Urinary bladder (tissue), 4 donors: ENCODE results near the gene PLPP6. TPM values are rescaled to one million over a fixed set of nuclear protein-coding genes. Genes with fewer than 3 reads are reported as not detected.

Experiments used
- DNase-seq: peaks from one replicate; pipeline ENCODE4 v3.0.0-alpha.2; 2015; ENCODE audit errors: extremely low spot score
- H3K27ac ChIP-seq: one replicate; pipeline ENCODE4 v1.5.1; 2013; ENCODE audit warnings: low read depth, mild to moderate bottlenecking, moderate library complexity
- H3K36me3 ChIP-seq: one replicate; pipeline ENCODE4 v1.6.1; 2013; ENCODE audit warnings: mild to moderate bottlenecking, moderate library complexity; ENCODE audit not compliant: insufficient read depth
- H3K4me1 ChIP-seq: one replicate; pipeline ENCODE4 v1.6.1; 2013; ENCODE audit warnings: mild to moderate bottlenecking, moderate library complexity; ENCODE audit not compliant: insufficient read depth
- H3K4me3 ChIP-seq: one replicate; pipeline ENCODE4 v1.5.1; 2013; ENCODE audit warnings: low read depth, low read length
- WGBS: extraction: QIAGEN DNeasy Blood & Tissue Kit; methylation state at CpG from one replicate; pipeline ENCODE4 v1.1.7; 2013; 5-methylcytosine and 5-hydroxymethylcytosine counted together
- polyA plus RNA-seq: library from polyadenylated mRNA; stranded (reverse); fragments of 200-250 nt; gene quantifications from one replicate; pipeline ENCODE4 v1.2.3, GENCODE V29; 2013
- total RNA-seq: library from RNA; depleted of rRNA; stranded (reverse); fragments of >200 nt; gene quantifications from one replicate; pipeline ENCODE4 v1.2.3, GENCODE V29; 2014
- donor health status: healthy with polysubstance abuse.
- donor health status: healthy.

PLPP6 gene
- total RNA-seq (9.3 TPM), polyA plus RNA-seq (9.5 TPM)

DNA sequence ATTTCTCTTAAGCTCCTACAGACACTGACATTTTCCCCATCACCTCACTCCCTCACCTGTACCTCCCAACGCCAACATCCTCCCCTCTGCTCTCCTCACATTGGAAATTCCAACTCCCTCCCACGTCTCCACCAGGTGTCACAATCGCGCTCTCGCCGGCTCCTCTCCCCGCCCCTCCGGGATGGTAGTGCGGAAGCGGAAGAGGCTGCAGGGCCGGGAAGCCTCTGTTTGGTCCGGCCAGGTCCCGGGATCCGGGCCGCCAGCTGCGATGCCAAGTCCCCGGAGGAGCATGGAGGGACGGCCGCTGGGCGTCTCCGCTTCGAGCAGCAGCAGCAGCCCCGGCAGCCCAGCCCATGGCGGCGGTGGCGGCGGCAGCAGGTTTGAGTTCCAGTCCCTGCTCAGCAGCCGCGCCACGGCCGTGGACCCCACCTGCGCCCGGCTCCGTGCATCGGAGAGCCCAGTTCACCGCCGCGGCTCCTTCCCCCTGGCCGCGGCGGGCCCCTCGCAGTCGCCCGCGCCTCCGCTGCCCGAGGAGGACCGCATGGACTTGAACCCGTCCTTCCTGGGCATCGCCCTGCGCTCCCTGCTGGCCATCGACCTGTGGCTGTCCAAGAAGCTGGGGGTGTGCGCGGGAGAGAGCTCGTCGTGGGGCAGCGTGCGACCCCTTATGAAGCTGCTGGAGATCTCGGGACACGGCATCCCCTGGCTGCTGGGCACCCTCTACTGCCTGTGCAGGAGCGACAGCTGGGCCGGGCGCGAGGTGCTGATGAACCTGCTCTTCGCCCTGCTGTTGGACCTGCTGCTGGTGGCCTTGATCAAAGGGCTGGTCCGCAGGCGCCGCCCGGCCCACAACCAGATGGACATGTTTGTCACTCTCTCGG, at the start of gene PLPP6:
Gene PLPP6, plus strand, starts transcription at position 187 of the 881 bp plus-strand sequence. Its CDS starts 82 bp downstream, at position 269.
- Histone ChIP-seq H3K36me3 (no peaks in the 10 kb centered on the region), H3K27ac (peak within 1 kb of the TSS; percentile 95), H3K4me3 (peak within 1 kb of the TSS; percentile 69), H3K4me1 (no peaks in the 10 kb centered on the region)
- no peak for DNase-seq
- 2% methylated on average over 70 of the region's 70 CpGs for WGBS

DNA sequence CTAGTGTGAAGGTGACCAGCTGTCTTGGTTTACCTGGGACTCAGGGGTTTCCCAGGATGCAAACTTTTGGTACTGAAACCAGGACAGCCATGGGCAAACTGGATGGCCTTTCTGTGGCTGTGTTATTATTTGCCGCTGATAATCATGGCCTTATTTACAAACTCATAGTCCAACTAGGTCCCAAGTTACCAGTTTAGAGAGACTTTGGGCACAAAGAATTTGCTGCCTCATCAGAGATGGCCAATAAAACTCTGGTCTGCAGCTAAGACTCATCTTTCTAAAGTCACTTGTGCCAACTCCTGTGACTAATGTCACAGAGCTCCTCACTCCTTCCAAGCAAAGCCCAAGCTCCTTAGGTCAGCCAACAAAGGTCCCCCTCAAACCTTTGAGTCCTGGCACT, 47.5 kb upstream of the PLPP6 start:
- Histone ChIP-seq H3K36me3 (no peaks in the 10 kb centered on the region), H3K27ac (no peak overlapping the region), H3K4me1 (no peaks in the 10 kb centered on the region), H3K4me3 (no peak overlapping the region)
- no peak for DNase-seq
- WGBS: 94% methylated on average over 1 of the region's 1 CpG

DNA sequence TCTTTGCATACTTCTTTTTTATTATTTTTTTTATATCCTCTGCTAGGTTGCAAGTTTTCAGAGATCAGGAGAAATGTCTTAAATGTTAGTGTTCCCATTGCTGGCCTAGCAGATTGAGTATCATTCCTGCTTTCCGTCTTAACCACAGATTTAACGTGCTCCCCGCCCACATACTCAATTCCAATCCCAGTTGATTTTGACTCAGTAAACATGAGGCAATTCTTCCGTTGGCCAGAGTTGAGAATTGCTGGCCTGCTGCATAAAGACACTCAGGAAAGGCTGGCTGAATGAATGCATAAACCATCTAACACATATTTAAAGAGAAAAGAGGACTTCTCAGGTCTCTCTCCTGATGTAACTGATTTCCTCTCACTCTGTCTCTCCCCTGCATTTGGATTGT, 46.8 kb upstream of the PLPP6 start:
- no peak overlapping the region for H3K27ac ChIP-seq
- WGBS: 43% methylated on average over 4 of the region's 4 CpGs
- H3K36me3 ChIP-seq: no peaks in the 10 kb centered on the region
- DNase-seq: no peak
- no peak overlapping the region for H3K4me3 ChIP-seq
- no peaks in the 10 kb centered on the region for H3K4me1 ChIP-seq

DNA sequence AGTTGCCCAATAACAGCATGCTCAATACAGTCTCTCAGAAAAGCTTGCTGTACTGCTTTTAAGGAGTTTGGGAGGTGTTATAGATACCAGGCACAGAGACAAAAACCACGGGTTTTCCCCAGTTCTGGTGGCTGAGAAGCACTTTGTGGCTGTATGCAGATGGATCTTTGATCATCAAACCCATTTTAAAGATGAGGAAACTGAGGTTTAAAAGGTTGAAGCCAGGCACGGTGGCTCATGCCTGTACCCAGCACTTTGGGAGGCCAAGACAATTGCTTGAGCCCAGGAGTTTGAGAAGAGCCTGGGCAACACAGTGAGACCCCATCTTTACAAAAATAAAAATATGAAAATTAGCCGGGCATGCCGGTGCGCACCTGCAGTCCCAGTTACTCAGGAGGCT, 46.3 kb upstream of the PLPP6 start:
- DNase-seq: no peak
- no peaks in the 10 kb centered on the region for H3K36me3 ChIP-seq
- no peak overlapping the region for H3K27ac ChIP-seq
- H3K4me1 ChIP-seq: no peaks in the 10 kb centered on the region
- 94% methylated on average over 5 of the region's 5 CpGs for WGBS
- H3K4me3 ChIP-seq: no peak overlapping the region

DNA sequence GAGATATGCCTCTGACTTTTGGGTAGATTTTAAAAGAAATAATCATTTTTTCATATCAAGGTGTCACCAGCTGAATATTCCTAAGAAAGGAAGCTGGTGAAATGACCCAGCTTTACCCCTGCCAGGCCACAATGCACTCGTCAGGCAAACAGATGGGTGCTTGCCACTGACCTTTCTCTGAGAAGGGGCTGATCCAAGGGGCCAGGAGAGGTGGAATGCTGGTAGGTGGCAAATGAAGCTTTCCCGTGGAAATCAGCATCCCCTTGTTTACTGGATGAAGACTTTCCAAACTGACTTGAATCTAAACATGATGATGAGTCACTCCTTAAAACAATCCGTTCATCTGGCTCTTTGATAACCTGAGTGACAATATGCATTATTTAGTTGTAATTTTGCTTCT, 44.3 kb upstream of the PLPP6 start:
- DNase-seq: no peak
- H3K4me3 ChIP-seq: no peak overlapping the region
- 54% methylated on average over 3 of the region's 3 CpGs for WGBS
- no peaks in the 10 kb centered on the region for H3K36me3 ChIP-seq
- H3K27ac ChIP-seq: no peak overlapping the region
- H3K4me1 ChIP-seq: no peaks in the 10 kb centered on the region

DNA sequence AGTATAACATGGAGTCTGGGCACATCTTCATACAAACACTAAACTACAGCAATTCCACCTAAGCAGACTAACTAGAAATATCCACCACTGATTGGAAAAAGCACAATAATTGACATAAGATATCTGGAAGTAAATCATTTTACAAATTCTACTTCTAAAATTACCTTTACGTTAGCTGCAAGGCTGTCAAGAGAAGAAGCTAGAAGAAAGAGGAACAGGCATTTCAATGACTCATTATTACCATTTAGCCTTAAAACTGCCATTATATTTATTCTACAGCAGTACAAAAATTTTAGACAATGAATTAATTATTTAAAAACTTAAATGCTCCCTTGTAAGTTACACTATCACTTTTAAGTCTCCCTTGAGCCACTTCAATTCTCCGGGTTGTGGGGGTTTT, 43.4 kb upstream of the PLPP6 start:
- Histone ChIP-seq H3K4me3 (no peak overlapping the region), H3K36me3 (no peaks in the 10 kb centered on the region), H3K27ac (no peak overlapping the region), H3K4me1 (no peaks in the 10 kb centered on the region)
- WGBS: 91% methylated on average over 2 of the region's 2 CpGs
- DNase-seq: no peak

DNA sequence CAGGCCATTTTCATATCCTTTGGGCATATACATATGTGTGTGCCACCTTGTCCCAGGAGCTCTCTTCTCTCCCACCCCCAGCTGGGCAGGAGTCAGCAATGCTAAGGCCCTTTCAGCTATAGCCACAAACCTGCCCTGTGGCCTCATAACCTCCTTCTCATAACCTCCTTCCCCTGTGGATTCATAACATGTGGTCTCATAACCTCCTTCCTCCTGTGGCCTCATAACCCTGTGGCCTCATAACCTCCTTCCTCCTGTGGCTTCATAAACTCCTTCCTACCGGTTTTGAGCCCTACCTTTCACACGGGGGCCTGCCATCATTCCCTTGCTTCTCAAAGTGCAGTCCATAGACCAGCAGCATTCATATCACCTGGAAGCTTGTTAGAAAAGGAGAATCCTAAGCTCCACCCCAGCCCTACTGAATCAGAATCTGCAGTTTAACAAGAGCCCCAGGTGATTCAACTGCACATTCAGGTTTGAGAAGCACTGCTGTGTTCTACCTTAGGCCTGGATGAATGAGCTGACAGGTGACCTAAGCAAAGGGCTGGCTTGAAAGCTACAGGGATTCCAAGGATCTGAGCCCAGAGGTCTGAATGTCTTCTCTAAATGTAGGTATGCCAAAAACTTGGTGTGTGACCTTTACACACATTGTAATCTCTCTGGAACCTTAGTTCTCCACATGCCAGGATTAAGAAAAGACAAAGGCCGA, 41.9 kb upstream of the PLPP6 start:
- Histone ChIP-seq H3K36me3 (no peaks in the 10 kb centered on the region), H3K27ac (no peak overlapping the region), H3K4me3 (no peak overlapping the region), H3K4me1 (no peaks in the 10 kb centered on the region)
- WGBS: 79% methylated on average over 3 of the region's 3 CpGs
- no peak for DNase-seq

DNA sequence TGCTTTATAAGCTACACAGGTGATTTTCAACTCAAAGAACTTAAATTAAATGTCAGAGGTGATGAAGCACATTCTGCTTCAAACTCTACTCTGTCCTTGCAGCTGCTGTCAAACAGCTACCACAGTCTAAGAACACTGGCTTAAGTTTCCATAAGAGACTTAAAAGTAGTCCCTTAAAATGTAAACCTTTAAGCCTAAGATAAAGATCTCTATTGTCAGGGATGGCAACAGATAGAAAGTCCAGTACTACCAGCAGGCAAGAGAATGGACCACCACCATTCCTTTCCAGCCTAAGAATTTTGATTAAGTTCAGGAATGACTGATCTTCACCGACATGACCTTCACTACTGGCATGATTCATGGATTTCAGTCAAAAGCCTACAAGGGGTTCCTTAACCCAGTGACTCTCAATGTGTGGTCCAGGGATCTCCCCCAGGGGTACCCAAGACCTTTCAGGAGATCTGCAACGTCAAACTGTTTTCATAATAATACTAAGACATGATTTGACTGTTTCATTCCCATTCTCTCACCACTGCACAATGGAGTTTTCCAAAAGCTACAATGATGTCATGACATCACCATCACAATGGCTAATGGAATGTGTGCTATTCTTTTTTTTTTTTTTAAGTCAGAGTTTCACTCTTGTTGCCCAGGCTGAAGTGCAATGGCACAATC, 41.1 kb upstream of the PLPP6 start:
- Histone ChIP-seq H3K4me3 (no peak overlapping the region), H3K4me1 (no peaks in the 10 kb centered on the region), H3K36me3 (no peaks in the 10 kb centered on the region), H3K27ac (no peak overlapping the region)
- WGBS: 61% methylated on average over 2 of the region's 2 CpGs
- no peak for DNase-seq

DNA sequence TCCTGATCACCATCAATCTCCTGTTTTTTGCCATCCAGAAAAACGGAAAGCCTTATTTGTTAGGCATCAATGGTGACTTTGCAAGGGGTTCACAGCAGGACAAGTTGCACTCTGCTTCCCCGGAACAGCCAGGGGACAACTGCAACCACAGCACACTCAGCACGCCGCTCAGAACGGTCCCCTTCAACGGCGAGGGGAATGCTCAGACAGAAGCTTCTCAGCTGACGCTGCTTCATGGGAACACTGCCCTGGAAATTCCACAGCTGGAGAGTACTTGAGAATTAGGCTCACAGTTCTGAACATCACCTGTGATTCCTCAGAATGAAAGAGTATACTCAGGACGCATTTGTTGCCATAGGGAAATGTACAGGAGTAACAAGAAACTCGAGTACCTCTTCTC, 40.1 kb upstream of the PLPP6 start:
- WGBS: 83% methylated on average over 10 of the region's 10 CpGs
- Histone ChIP-seq H3K36me3 (peaks cover 2% of the 10 kb centered on the region), H3K4me1 (no peaks in the 10 kb centered on the region), H3K4me3 (no peak overlapping the region), H3K27ac (no peak overlapping the region)
- no peak for DNase-seq

DNA sequence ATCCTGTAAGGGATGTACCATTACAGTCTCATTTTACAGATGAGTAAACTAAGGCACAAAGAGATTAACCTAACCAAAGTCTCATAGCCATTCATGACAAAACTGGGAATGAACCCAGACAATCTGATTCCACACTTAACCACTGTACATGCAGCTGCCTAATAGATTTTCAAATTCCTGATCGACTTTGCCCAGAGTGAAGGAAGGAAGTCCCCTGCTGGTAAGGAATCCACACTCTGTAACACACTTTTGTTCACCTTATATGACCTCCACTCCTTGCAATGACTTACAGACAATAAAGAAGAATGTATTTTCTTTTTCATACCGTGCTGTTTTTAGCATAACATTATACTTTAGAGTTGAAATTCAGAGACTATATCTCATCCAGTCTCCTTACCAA, 31.3 kb upstream of the PLPP6 start:
- DNase-seq: no peak
- Histone ChIP-seq H3K4me3 (no peak overlapping the region), H3K36me3 (peaks cover 2% of the 10 kb centered on the region), H3K4me1 (no peaks in the 10 kb centered on the region), H3K27ac (no peak overlapping the region)
- 54% methylated on average over 2 of the region's 2 CpGs for WGBS

DNA sequence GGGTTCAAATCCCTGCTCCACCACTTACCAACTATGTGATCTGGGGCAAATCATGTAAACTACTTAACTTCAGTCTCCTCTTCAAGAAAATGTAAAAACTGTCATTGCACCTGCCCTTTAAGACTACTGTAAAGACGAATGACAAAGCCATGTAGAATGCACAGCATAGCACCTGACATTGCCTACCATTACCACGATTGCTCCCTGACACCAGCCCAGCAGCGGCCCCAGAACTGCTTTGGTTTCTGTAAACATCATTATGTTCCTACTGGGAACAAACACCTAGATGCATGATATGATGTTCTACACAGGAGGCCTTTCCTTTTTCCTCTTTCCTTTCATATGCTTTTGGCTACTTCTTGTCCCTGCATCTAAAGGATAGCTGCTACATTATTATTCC, 23.1 kb upstream of the PLPP6 start:
- H3K4me3 ChIP-seq: no peak overlapping the region
- H3K4me1 ChIP-seq: no peaks in the 10 kb centered on the region
- 82% methylated on average over 3 of the region's 3 CpGs for WGBS
- no peak overlapping the region for H3K27ac ChIP-seq
- H3K36me3 ChIP-seq: no peaks in the 10 kb centered on the region
- DNase-seq: no peak

DNA sequence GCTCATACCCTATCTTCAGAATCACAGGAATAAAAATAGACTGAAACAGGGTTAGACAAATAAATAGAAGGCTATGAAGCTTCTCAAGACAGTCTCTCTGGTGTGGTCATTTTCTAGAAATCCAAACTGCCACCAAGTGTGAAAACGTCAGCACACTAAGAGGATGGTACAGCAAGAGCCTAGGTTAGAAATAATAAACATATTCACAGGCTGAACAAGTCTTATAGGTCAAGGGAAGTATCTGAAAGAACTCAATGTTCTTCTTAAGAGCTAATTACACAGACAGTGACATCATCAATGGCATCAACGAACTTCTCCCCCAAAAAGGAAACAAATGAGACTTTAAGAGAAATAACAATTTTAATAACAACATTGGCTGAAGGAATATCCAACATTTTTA, 22.7 kb upstream of the PLPP6 start:
- Histone ChIP-seq H3K27ac (no peak overlapping the region), H3K4me3 (no peak overlapping the region), H3K4me1 (no peaks in the 10 kb centered on the region), H3K36me3 (no peaks in the 10 kb centered on the region)
- WGBS: 56% methylated on average over 2 of the region's 2 CpGs
- no peak for DNase-seq

DNA sequence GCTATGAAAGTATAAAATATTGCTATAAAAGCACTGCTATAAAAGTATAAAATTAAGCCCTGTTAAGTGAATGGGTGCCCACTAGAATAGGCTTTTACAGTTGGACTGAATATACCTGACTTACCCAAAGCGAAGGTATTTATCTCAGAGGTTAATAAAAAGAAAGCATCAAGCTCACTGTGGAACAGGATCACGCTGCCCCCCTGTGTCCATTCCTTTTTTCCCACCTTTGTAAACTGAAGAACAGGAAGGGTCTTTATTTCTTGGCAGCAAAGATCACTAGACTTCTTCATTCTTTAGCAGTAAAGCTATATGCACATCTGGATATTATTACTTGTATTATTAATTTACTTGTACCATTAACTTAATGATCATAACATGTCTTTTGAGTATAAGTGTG, 22.1 kb upstream of the PLPP6 start:
- no peak for DNase-seq
- WGBS: 40% methylated on average over 2 of the region's 2 CpGs
- no peaks in the 10 kb centered on the region for H3K36me3 ChIP-seq
- H3K4me1 ChIP-seq: no peaks in the 10 kb centered on the region
- no peak overlapping the region for H3K4me3 ChIP-seq
- no peak overlapping the region for H3K27ac ChIP-seq

DNA sequence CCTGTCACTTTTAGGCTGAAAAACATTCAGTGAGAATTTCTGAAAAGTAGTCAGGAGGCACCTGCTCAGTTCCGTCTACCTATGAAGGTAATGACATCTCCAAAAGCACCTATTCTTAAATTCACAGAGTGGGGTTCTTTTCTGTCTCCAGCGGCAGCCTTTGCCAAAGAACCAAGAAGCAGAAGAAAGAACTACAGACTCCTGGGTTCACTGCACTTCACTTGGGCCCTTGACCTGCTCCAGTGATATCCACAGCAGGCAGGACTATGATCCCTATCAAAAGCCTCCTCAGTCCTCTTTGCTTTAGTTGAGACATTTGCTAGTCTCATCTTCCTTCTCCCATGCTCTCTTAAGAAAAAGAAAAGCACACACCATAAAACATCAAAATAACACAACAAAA, 19.7 kb upstream of the PLPP6 start:
- DNase-seq: no peak
- H3K4me3 ChIP-seq: no peak overlapping the region
- H3K4me1 ChIP-seq: no peaks in the 10 kb centered on the region
- H3K27ac ChIP-seq: no peak overlapping the region
- WGBS: 92% methylated on average over 2 of the region's 2 CpGs
- H3K36me3 ChIP-seq: no peaks in the 10 kb centered on the region
